ENCODE results near the gene PILRA.
"Not testable (repeated sequence)": the region's sequence is repeated elsewhere in the genome, so short reads cannot be mapped to it uniquely, and the experiment has no call there.

PILRA gene

GRCh38 chr7:100373261-100373831, at the start of gene PILRA:
TSS of gene PILRA (plus strand) at chr7:100373487. CDS start at chr7:100373657, 170 bp downstream.
- TF ChIP-seq ZFX (IDR thresholded peaks at IDR 0.05; ENCODE audit: borderline replicate concordance) (no peak), CTCF (IDR thresholded peaks at IDR 0.05) (no peak)
- no peak within 1 kb of the TSS for H3K27ac ChIP-seq

- not testable (repeated sequence) for H3K27ac ChIP-seq
Measured at GRCh38 chr7:100324194-100324593, 49.1 kb upstream of the PILRA start.

- not testable (repeated sequence) for H3K27ac ChIP-seq
Measured at GRCh38 chr7:100325671-100326070, 47.6 kb upstream of the PILRA start.

GRCh38 chr7:100326914-100327313, 46.4 kb upstream of the PILRA start:
- H3K27ac ChIP-seq, result not testable (repeated sequence)

GRCh38 chr7:100335566-100336466, 37.5 kb upstream of the PILRA start:
- H3K27ac ChIP-seq, result peak overlapping the region; percentile 91

- peak overlapping the region; percentile 40; the same call in 1 of the 2 replicates for H3K27ac ChIP-seq
Measured at GRCh38 chr7:100338083-100338696, 35.1 kb upstream of the PILRA start.

- H3K27ac ChIP-seq, result not testable (repeated sequence)
Measured at GRCh38 chr7:100341286-100341685, 32.0 kb upstream of the PILRA start.

- TF ChIP-seq ZFX (IDR thresholded peaks at IDR 0.05; ENCODE audit: borderline replicate concordance) (no peak), CTCF (IDR thresholded peaks at IDR 0.05) (no peak)
Measured at GRCh38 chr7:100342765-100343164, 30.5 kb upstream of the PILRA start.

GRCh38 chr7:100344124-100344559, 29.1 kb upstream of the PILRA start:
- H3K27ac ChIP-seq, result peak overlapping the region; percentile 25; the same call in 1 of the 2 replicates

More at GRCh38 chr7:100342765-100343164, 30.5 kb upstream of the PILRA start:
- no peak overlapping the region for H3K27ac ChIP-seq

GRCh38 chr7:100344560-100345287, 28.6 kb upstream of the PILRA start:
- peak; percentile 92 for TF ChIP-seq CTCF (IDR thresholded peaks at IDR 0.05)
- peak overlapping the region; percentile 25; the same call in 1 of the 2 replicates for H3K27ac ChIP-seq

- not testable (repeated sequence) for H3K27ac ChIP-seq
- peak; percentile 52 for TF ChIP-seq CTCF (IDR thresholded peaks at IDR 0.05)
Measured at GRCh38 chr7:100345288-100345672, 28.0 kb upstream of the PILRA start.

Measured in 22Rv1 (cell line).